MM.1S (cell line): ENCODE results near the gene SLC18A3.

ENCODE experiments used
- CTCF ChIP-seq: fragments of 300-600 bp; sonication (generic); IDR thresholded peaks from 2 replicates; pipeline ENCODE4 v1.5.1; 2016; ENCODE audit warnings: antibody characterized with exemption, low read length, mixed read lengths
- EZH2 ChIP-seq: fragments of 300-600 bp; sonication (generic); optimal IDR thresholded peaks from 2 replicates; pipeline ENCODE3; 2017; ENCODE audit warnings: low read depth, mild to moderate bottlenecking, antibody characterized with exemption, low read length, mixed read lengths

- TF ChIP-seq CTCF (no peak), EZH2 (no peak)
Measured at GRCh38 chr10:49605939-49606509, 4.1 kb upstream of the SLC18A3 start.
